WTC11 (cell line): Measurements from ENCODE around the gene ARHGAP6. TPM values are rescaled to one million over a fixed set of nuclear protein-coding genes. Genes with fewer than 3 reads are reported as not detected.

Experiments
- ATAC-seq: fragments of 200-7000 bp; cut with Tn5 transposase; 2 replicates; pipeline ENCODE4 v1.10.0; 2021; ENCODE audit warnings: mild to moderate bottlenecking, moderate library complexity
- CTCF ChIA-PET: fragments of 300-600 bp; sonication (Branson Sonifier 250); formaldehyde crosslinking; loops from one replicate; lab custom pipeline; 2021; ENCODE audit warnings: antibody characterized with exemption; lab: Charles Lee
- POLR2A ChIA-PET: fragments of 350-600 bp; sonication (Branson Sonifier 250); formaldehyde crosslinking; loops from one replicate; lab custom pipeline; 2021; ENCODE audit warnings: antibody characterized with exemption; lab: Charles Lee
- DNase-seq: peaks from one replicate; pipeline ENCODE4 v3.0.0; 2021; ENCODE audit warnings: low spot score
- H3K27ac Mint-ChIP-seq: 2 replicates; pipeline ENCODE4 v1.8.0; 2021; ENCODE audit warnings: mixed read lengths
- H3K27me3 Mint-ChIP-seq: 2 replicates; pipeline ENCODE4 v1.8.0; 2021; ENCODE audit warnings: low read depth, mild to moderate bottlenecking, moderate library complexity, mixed read lengths
- H3K36me3 Mint-ChIP-seq: 2 replicates; pipeline ENCODE4 v1.8.0; 2021; ENCODE audit warnings: mixed read lengths
- H3K4me1 Mint-ChIP-seq: 2 replicates; pipeline ENCODE4 v1.8.0; 2022; ENCODE audit warnings: mixed read lengths
- H3K4me3 Mint-ChIP-seq: 2 replicates; pipeline ENCODE4 v1.8.0; 2021; ENCODE audit warnings: mild to moderate bottlenecking, moderate library complexity, mixed read lengths
- H3K9me3 Mint-ChIP-seq: 2 replicates; pipeline ENCODE4 v1.8.0; 2021; ENCODE audit warnings: mixed read lengths
- EMX1 ChIP-seq: fragments of 250-450 bp; sonication (Bioruptor Pico); IDR thresholded peaks from 2 replicates; pipeline ENCODE4 v1.8.0; 2021; ENCODE audit warnings: mild to moderate bottlenecking
- NR2C2 ChIP-seq: sonication (generic); formaldehyde crosslinking; IDR thresholded peaks from 2 replicates; pipeline ENCODE4 v1.8.0; 2022; ENCODE audit warnings: mild to moderate bottlenecking, missing genetic modification reagents
- SMAD3 ChIP-seq: sonication (generic); formaldehyde crosslinking; IDR thresholded peaks from 2 replicates; pipeline ENCODE4 v1.8.0; 2022; ENCODE audit warnings: missing genetic modification reagents, mild to moderate bottlenecking, borderline replicate concordance
- SMAD4 ChIP-seq: sonication (generic); formaldehyde crosslinking; IDR thresholded peaks from 2 replicates; pipeline ENCODE4 v1.8.0; 2022; ENCODE audit warnings: mild to moderate bottlenecking, missing genetic modification reagents
- SOX15 ChIP-seq: fragments of 250-450 bp; sonication (Bioruptor Pico); IDR thresholded peaks from 2 replicates; pipeline ENCODE4 v1.9.0; 2021; ENCODE audit warnings: mild to moderate bottlenecking
- ZNF317 ChIP-seq: sonication (generic); formaldehyde crosslinking; IDR thresholded peaks from 2 replicates; pipeline ENCODE4 v1.8.1; 2023; ENCODE audit warnings: low read depth, mild to moderate bottlenecking, moderate library complexity, missing genetic modification reagents, borderline replicate concordance
- total RNA-seq: library from RNA; stranded (reverse); gene quantifications from 3 replicates; pipeline ENCODE4 v1.2.3, GENCODE V29; 2021
- TF ChIP-seq, protein P1 (sequence below): sonication (generic); formaldehyde crosslinking; IDR thresholded peaks from 2 replicates; pipeline ENCODE4 v1.8.1; 2023; ENCODE audit warnings: mild to moderate bottlenecking, missing genetic modification reagents
- TF ChIP-seq, protein P2 (sequence below): fragments of 200-600 bp; IDR thresholded peaks from 2 replicates; pipeline ENCODE4 v1.8.0; 2022; ENCODE audit warnings: antibody characterized with exemption
- TF ChIP-seq, protein P3 (sequence below): sonication (generic); formaldehyde crosslinking; conservative IDR thresholded peaks from 2 replicates; pipeline ENCODE4 v1.8.1; 2023; ENCODE audit warnings: mild to moderate bottlenecking, low read depth, missing genetic modification reagents, moderate library complexity
- TF ChIP-seq, protein P4 (sequence below): sonication (generic); formaldehyde crosslinking; IDR thresholded peaks from 2 replicates; pipeline ENCODE4 v1.8.1; 2023; ENCODE audit warnings: mild to moderate bottlenecking, missing genetic modification reagents, moderate library complexity
- TF ChIP-seq, protein P5 (sequence below): sonication (generic); formaldehyde crosslinking; IDR thresholded peaks from 2 replicates; pipeline ENCODE4 v1.8.1; 2022; ENCODE audit warnings: mild to moderate bottlenecking, missing genetic modification reagents, moderate library complexity, borderline replicate concordance
- TF ChIP-seq, protein P6 (sequence below): sonication (generic); formaldehyde crosslinking; IDR thresholded peaks from 2 replicates; pipeline ENCODE4 v1.8.1; 2023; ENCODE audit warnings: mild to moderate bottlenecking, moderate library complexity, missing genetic modification reagents
- TF ChIP-seq, protein P7 (sequence below): sonication (generic); formaldehyde crosslinking; IDR thresholded peaks from 2 replicates; pipeline ENCODE4 v1.8.1; 2023; ENCODE audit warnings: mild to moderate bottlenecking, missing genetic modification reagents, moderate library complexity
- TF ChIP-seq, protein P8 (sequence below): sonication (generic); formaldehyde crosslinking; IDR thresholded peaks from 2 replicates; pipeline ENCODE4 v1.8.0; 2022; ENCODE audit warnings: mild to moderate bottlenecking, missing genetic modification reagents
- TF ChIP-seq, protein P9 (sequence below): sonication (generic); formaldehyde crosslinking; IDR thresholded peaks from 2 replicates; pipeline ENCODE4 v1.8.1; 2022; ENCODE audit warnings: missing genetic modification reagents, borderline replicate concordance

ARHGAP6 gene
- total RNA-seq, 1 experiment from 2014 or later, result 1.0 TPM

DNA sequence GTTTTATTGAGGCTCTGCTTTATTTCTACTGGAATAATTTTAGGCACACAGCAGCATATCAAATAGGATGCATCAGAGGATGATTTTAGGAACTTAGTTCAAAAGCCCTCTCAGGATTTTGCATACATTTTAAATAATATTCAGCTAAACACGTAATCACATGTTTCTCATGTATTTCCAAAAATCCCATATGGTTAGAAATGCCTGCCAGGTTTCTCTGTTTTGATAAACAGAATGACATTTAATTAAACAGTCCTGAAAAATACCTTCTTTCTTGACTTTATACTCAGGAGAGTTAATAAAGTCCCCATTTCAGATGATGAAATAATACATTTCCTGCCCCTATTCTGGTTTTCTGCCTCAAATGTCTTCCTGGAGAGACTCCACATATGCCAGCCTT, 459.0 kb downstream of the ARHGAP6 start:
- TF ChIP-seq SMAD4 (CRISPR knock-in tag) (no peak), SOX15 (no peak), ZNF317 (CRISPR knock-in tag) (no peak), EMX1 (CRISPR knock-in tag) (no peak), SMAD3 (CRISPR knock-in tag) (no peak), NR2C2 (no peak)
- TF ChIP-seq, protein P1, sequence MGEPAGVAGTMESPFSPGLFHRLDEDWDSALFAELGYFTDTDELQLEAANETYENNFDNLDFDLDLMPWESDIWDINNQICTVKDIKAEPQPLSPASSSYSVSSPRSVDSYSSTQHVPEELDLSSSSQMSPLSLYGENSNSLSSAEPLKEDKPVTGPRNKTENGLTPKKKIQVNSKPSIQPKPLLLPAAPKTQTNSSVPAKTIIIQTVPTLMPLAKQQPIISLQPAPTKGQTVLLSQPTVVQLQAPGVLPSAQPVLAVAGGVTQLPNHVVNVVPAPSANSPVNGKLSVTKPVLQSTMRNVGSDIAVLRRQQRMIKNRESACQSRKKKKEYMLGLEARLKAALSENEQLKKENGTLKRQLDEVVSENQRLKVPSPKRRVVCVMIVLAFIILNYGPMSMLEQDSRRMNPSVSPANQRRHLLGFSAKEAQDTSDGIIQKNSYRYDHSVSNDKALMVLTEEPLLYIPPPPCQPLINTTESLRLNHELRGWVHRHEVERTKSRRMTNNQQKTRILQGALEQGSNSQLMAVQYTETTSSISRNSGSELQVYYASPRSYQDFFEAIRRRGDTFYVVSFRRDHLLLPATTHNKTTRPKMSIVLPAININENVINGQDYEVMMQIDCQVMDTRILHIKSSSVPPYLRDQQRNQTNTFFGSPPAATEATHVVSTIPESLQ, result no peak
- TF ChIP-seq, protein P2, sequence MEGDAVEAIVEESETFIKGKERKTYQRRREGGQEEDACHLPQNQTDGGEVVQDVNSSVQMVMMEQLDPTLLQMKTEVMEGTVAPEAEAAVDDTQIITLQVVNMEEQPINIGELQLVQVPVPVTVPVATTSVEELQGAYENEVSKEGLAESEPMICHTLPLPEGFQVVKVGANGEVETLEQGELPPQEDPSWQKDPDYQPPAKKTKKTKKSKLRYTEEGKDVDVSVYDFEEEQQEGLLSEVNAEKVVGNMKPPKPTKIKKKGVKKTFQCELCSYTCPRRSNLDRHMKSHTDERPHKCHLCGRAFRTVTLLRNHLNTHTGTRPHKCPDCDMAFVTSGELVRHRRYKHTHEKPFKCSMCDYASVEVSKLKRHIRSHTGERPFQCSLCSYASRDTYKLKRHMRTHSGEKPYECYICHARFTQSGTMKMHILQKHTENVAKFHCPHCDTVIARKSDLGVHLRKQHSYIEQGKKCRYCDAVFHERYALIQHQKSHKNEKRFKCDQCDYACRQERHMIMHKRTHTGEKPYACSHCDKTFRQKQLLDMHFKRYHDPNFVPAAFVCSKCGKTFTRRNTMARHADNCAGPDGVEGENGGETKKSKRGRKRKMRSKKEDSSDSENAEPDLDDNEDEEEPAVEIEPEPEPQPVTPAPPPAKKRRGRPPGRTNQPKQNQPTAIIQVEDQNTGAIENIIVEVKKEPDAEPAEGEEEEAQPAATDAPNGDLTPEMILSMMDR, result no peak
- TF ChIP-seq, protein P3, sequence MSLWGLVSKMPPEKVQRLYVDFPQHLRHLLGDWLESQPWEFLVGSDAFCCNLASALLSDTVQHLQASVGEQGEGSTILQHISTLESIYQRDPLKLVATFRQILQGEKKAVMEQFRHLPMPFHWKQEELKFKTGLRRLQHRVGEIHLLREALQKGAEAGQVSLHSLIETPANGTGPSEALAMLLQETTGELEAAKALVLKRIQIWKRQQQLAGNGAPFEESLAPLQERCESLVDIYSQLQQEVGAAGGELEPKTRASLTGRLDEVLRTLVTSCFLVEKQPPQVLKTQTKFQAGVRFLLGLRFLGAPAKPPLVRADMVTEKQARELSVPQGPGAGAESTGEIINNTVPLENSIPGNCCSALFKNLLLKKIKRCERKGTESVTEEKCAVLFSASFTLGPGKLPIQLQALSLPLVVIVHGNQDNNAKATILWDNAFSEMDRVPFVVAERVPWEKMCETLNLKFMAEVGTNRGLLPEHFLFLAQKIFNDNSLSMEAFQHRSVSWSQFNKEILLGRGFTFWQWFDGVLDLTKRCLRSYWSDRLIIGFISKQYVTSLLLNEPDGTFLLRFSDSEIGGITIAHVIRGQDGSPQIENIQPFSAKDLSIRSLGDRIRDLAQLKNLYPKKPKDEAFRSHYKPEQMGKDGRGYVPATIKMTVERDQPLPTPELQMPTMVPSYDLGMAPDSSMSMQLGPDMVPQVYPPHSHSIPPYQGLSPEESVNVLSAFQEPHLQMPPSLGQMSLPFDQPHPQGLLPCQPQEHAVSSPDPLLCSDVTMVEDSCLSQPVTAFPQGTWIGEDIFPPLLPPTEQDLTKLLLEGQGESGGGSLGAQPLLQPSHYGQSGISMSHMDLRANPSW (CRISPR knock-in tag), result no peak
- TF ChIP-seq, protein P4, sequence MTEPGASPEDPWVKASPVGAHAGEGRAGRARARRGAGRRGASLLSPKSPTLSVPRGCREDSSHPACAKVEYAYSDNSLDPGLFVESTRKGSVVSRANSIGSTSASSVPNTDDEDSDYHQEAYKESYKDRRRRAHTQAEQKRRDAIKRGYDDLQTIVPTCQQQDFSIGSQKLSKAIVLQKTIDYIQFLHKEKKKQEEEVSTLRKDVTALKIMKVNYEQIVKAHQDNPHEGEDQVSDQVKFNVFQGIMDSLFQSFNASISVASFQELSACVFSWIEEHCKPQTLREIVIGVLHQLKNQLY (CRISPR knock-in tag), result no peak
- TF ChIP-seq, protein P5, sequence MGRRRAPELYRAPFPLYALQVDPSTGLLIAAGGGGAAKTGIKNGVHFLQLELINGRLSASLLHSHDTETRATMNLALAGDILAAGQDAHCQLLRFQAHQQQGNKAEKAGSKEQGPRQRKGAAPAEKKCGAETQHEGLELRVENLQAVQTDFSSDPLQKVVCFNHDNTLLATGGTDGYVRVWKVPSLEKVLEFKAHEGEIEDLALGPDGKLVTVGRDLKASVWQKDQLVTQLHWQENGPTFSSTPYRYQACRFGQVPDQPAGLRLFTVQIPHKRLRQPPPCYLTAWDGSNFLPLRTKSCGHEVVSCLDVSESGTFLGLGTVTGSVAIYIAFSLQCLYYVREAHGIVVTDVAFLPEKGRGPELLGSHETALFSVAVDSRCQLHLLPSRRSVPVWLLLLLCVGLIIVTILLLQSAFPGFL (CRISPR knock-in tag), result no peak
- TF ChIP-seq, protein P6, sequence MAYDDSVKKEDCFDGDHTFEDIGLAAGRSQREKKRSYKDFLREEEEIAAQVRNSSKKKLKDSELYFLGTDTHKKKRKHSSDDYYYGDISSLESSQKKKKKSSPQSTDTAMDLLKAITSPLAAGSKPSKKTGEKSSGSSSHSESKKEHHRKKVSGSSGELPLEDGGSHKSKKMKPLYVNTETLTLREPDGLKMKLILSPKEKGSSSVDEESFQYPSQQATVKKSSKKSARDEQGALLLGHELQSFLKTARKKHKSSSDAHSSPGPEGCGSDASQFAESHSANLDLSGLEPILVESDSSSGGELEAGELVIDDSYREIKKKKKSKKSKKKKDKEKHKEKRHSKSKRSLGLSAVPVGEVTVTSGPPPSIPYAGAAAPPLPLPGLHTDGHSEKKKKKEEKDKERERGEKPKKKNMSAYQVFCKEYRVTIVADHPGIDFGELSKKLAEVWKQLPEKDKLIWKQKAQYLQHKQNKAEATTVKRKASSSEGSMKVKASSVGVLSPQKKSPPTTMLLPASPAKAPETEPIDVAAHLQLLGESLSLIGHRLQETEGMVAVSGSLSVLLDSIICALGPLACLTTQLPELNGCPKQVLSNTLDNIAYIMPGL, result no peak
- TF ChIP-seq, protein P7, sequence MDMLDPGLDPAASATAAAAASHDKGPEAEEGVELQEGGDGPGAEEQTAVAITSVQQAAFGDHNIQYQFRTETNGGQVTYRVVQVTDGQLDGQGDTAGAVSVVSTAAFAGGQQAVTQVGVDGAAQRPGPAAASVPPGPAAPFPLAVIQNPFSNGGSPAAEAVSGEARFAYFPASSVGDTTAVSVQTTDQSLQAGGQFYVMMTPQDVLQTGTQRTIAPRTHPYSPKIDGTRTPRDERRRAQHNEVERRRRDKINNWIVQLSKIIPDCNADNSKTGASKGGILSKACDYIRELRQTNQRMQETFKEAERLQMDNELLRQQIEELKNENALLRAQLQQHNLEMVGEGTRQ (CRISPR knock-in tag), result no peak
- TF ChIP-seq, protein P8, sequence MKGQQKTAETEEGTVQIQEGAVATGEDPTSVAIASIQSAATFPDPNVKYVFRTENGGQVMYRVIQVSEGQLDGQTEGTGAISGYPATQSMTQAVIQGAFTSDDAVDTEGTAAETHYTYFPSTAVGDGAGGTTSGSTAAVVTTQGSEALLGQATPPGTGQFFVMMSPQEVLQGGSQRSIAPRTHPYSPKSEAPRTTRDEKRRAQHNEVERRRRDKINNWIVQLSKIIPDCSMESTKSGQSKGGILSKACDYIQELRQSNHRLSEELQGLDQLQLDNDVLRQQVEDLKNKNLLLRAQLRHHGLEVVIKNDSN, result no peak
- TF ChIP-seq, protein P9, sequence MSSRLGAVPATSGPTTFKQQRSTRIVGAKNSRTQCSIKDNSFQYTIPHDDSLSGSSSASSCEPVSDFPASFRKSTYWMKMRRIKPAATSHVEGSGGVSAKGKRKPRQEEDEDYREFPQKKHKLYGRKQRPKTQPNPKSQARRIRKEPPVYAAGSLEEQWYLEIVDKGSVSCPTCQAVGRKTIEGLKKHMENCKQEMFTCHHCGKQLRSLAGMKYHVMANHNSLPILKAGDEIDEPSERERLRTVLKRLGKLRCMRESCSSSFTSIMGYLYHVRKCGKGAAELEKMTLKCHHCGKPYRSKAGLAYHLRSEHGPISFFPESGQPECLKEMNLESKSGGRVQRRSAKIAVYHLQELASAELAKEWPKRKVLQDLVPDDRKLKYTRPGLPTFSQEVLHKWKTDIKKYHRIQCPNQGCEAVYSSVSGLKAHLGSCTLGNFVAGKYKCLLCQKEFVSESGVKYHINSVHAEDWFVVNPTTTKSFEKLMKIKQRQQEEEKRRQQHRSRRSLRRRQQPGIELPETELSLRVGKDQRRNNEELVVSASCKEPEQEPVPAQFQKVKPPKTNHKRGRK (CRISPR knock-in tag), result no peak
- no peak overlapping the region for H3K27ac Mint-ChIP-seq
- H3K36me3 Mint-ChIP-seq, result no peaks in the 10 kb centered on the region
- no peak for DNase-seq
- H3K4me3 Mint-ChIP-seq, result no peak overlapping the region
- H3K9me3 Mint-ChIP-seq, result no peaks in the 10 kb centered on the region
- ATAC-seq, result no peak
- no peaks in the 10 kb centered on the region for H3K4me1 Mint-ChIP-seq
- H3K27me3 Mint-ChIP-seq, result no peaks in the 10 kb centered on the region; the same call in 1 of the 2 replicates
- POLR2A ChIA-PET, result no interaction called here
- CTCF ChIA-PET, result no interaction called here
